A673 (cell line): Measurements from ENCODE around the gene GGT5. TPM values are rescaled to one million over a fixed set of nuclear protein-coding genes. Genes with fewer than 3 reads are reported as not detected.
"Not testable (repeated sequence)": the region's sequence is repeated elsewhere in the genome, so short reads cannot be mapped to it uniquely, and the experiment has no call there.

Experiments
- BruUV-seq: library from RNA; stranded (reverse); fragments of 400-500 nt; replicated peaks from 2 replicates; lab custom pipeline; 2021; lab: Mats Ljungman, UMichigan
- CTCF ChIA-PET: fragments of 300-600 bp; sonication (Branson Sonifier 250); formaldehyde crosslinking; loops from one replicate; lab custom pipeline; 2022; ENCODE audit warnings: antibody characterized with exemption; lab: Charles Lee
- POLR2A ChIA-PET: fragments of 300-600 bp; sonication (Branson Sonifier 250); formaldehyde crosslinking; loops from one replicate; lab custom pipeline; 2022; ENCODE audit warnings: antibody characterized with exemption; ENCODE audit not compliant: low non-redundant PET; lab: Charles Lee
- DNase-seq: peaks from one replicate; pipeline ENCODE4 v3.0.0-alpha.2; 2015; ENCODE audit warnings: low spot score
- H3K27ac ChIP-seq: fragments of 200-600 bp; sonication (generic); 2 replicates; pipeline ENCODE4 v1.5.1; 2016; ENCODE audit warnings: mixed run types, low read depth, mild to moderate bottlenecking, mixed read lengths, antibody characterized with exemption, low read length; ENCODE audit not compliant: poor library complexity, severe bottlenecking
- H3K27me3 ChIP-seq: fragments of 200-600 bp; sonication (generic); replicated peaks from 2 replicates; pipeline ENCODE4 v1.6.1; 2017; ENCODE audit warnings: mixed run types, low read depth, mild to moderate bottlenecking, mixed read lengths, antibody characterized with exemption, low read length; ENCODE audit not compliant: insufficient read depth, poor library complexity
- H3K36me3 ChIP-seq: fragments of 200-600 bp; sonication (generic); 2 replicates; pipeline ENCODE4 v1.6.1; 2016; ENCODE audit warnings: mixed run types, mild to moderate bottlenecking, mixed read lengths, antibody characterized with exemption, low read length; ENCODE audit not compliant: insufficient read depth, poor library complexity, severe bottlenecking
- H3K4me1 ChIP-seq: fragments of 200-600 bp; sonication (generic); 2 replicates; pipeline ENCODE4 v1.6.1; 2017; ENCODE audit warnings: mixed run types, mild to moderate bottlenecking, mixed read lengths, antibody characterized with exemption, low read length; ENCODE audit not compliant: insufficient read depth, poor library complexity, severe bottlenecking
- H3K4me3 ChIP-seq: fragments of 200-600 bp; sonication (generic); 2 replicates; pipeline ENCODE4 v1.5.1; 2016; ENCODE audit warnings: low read depth, mixed run types, mild to moderate bottlenecking, mixed read lengths, low read length; ENCODE audit not compliant: poor library complexity, severe bottlenecking
- H3K9me3 ChIP-seq: fragments of 200-600 bp; sonication (generic); 2 replicates; pipeline ENCODE4 v1.6.1; 2016; ENCODE audit warnings: mixed run types, low read depth, mild to moderate bottlenecking, mixed read lengths, antibody characterized with exemption, low read length; ENCODE audit not compliant: poor library complexity, severe bottlenecking
- EZH2 ChIP-seq: fragments of 200-600 bp; sonication (generic); IDR thresholded peaks from 2 replicates; pipeline ENCODE4 v1.6.1; 2017; ENCODE audit warnings: borderline replicate concordance, low read depth, mild to moderate bottlenecking, mixed read lengths, antibody characterized with exemption, low read length; ENCODE audit not compliant: poor library complexity, severe bottlenecking
- intact Hi-C: fragments of 100-400 bp; cut with micrococcal nuclease; formaldehyde crosslinking; loops from one replicate; pipeline ENCODE4 v1.10.0; 2022; ENCODE audit not compliant: unreplicated experiment
- total RNA-seq: library from RNA; stranded (reverse); gene quantifications from 2 replicates; pipeline ENCODE4 v1.2.3, GENCODE V29; 2021
- TF ChIP-seq, protein P1 (sequence below): fragments of 300-800, 200-600 bp; sonication (generic); conservative IDR thresholded peaks from 2 replicates; pipeline ENCODE4 v1.5.1; 2017; ENCODE audit warnings: low read depth, mild to moderate bottlenecking, antibody characterized with exemption, low read length, moderate library complexity, mixed read lengths

The GGT5 gene
- total RNA-seq, 1 experiment from 2014 or later, result not detected

GRCh38 chr22:24244144-24244787 is 616 bp downstream of the GGT5 start:
- ChIA-PET POLR2A (no interaction called here), CTCF (no interaction called here)
- intact Hi-C loops, result no loop called here
- peaks cover 11% of the 10 kb centered on the region for H3K4me1 ChIP-seq
- no peak for DNase-seq
- no peak overlapping the region for H3K4me3 ChIP-seq
- no peaks in the 10 kb centered on the region for H3K36me3 ChIP-seq
- TF ChIP-seq EZH2, result no peak
- TF ChIP-seq, protein P1, sequence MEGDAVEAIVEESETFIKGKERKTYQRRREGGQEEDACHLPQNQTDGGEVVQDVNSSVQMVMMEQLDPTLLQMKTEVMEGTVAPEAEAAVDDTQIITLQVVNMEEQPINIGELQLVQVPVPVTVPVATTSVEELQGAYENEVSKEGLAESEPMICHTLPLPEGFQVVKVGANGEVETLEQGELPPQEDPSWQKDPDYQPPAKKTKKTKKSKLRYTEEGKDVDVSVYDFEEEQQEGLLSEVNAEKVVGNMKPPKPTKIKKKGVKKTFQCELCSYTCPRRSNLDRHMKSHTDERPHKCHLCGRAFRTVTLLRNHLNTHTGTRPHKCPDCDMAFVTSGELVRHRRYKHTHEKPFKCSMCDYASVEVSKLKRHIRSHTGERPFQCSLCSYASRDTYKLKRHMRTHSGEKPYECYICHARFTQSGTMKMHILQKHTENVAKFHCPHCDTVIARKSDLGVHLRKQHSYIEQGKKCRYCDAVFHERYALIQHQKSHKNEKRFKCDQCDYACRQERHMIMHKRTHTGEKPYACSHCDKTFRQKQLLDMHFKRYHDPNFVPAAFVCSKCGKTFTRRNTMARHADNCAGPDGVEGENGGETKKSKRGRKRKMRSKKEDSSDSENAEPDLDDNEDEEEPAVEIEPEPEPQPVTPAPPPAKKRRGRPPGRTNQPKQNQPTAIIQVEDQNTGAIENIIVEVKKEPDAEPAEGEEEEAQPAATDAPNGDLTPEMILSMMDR, result no peak
- H3K27me3 ChIP-seq, result no peaks in the 10 kb centered on the region
- no peak overlapping the region for H3K27ac ChIP-seq
- BruUV-seq, result no TSS peak
- no peaks in the 10 kb centered on the region for H3K9me3 ChIP-seq

GRCh38 chr22:24243417-24243816 is 1.5 kb downstream of the GGT5 start:
- DNase-seq, CTCF ChIA-PET, H3K4me3 ChIP-seq, H3K27ac ChIP-seq, POLR2A ChIA-PET, H3K9me3 ChIP-seq, intact Hi-C loops, H3K36me3 ChIP-seq, BruUV-seq, H3K27me3 ChIP-seq: not testable (repeated sequence)
- peaks cover 11% of the 10 kb centered on the region for H3K4me1 ChIP-seq

GRCh38 chr22:24240985-24241692 is 3.7 kb downstream of the GGT5 start:
- H3K27me3 ChIP-seq, BruUV-seq, H3K9me3 ChIP-seq, DNase-seq, H3K27ac ChIP-seq, H3K4me1 ChIP-seq, H3K4me3 ChIP-seq, H3K36me3 ChIP-seq, CTCF ChIA-PET, intact Hi-C loops, POLR2A ChIA-PET: not testable (repeated sequence)

GRCh38 chr22:24240381-24240780 is 4.5 kb downstream of the GGT5 start:
- POLR2A ChIA-PET, result no interaction called here
- DNase-seq, result no peak
- Histone ChIP-seq H3K27ac (no peak overlapping the region), H3K4me3 (no peak overlapping the region), H3K9me3 (no peaks in the 10 kb centered on the region), H3K27me3 (no peaks in the 10 kb centered on the region), H3K4me1 (peaks cover 7% of the 10 kb centered on the region), H3K36me3 (no peaks in the 10 kb centered on the region)
- TF ChIP-seq EZH2, result no peak
- TF ChIP-seq, protein P1, result no peak
- BruUV-seq, result no TSS peak
- intact Hi-C loops, result no loop called here
- CTCF ChIA-PET, result no interaction called here

- H3K27me3 ChIP-seq, intact Hi-C loops, H3K4me1 ChIP-seq, CTCF ChIA-PET, H3K4me3 ChIP-seq, POLR2A ChIA-PET, H3K36me3 ChIP-seq, H3K9me3 ChIP-seq, BruUV-seq, H3K27ac ChIP-seq, DNase-seq: not testable (repeated sequence)
Measured at GRCh38 chr22:24238101-24238694, 6.7 kb downstream of the GGT5 start.
